Left renal cortex interstitium (tissue), 4 donors: ENCODE data around the gene PTAFR. TPM values are rescaled to one million over a fixed set of nuclear protein-coding genes. Genes with fewer than 3 reads are reported as not detected.
A peak's percentile ranks its signal among the peaks of the same experiment; 100 is the strongest.
"Not testable (repeated sequence)": the region's sequence is repeated elsewhere in the genome, so short reads cannot be mapped to it uniquely, and the experiment has no call there.

Source experiments
- DNase-seq, 4 donors: peaks; one replicate each; pipeline ENCODE4 v3.0.0-alpha.2; 2013; ENCODE audit warnings: low read depth in 4 of 4, low spot score in 2 of 4, missing footprints in 1 of 4
- polyA plus RNA-seq, 4 donors: library from polyadenylated mRNA; unstranded; fragments of 120-200 nt; gene quantifications; one replicate each; pipeline ENCODE4 v1.2.1, GENCODE V29; 2013; ENCODE audit not compliant: insufficient read length in 4 of 4

PTAFR gene
- polyA plus RNA-seq, 4 donors: 2.0 to 2.9 (median 2.4) TPM

GRCh38 chr1:28147264-28148094 lies 29.0 kb downstream of the PTAFR start:
- DNase-seq: no peak

- DNase-seq: no peak
Observed at GRCh38 chr1:28145728-28146127, 30.8 kb downstream of the PTAFR start.

- DNase-seq: no peak
Observed at GRCh38 chr1:28144203-28145135, 32.0 kb downstream of the PTAFR start.

- DNase-seq: no peak
Observed at GRCh38 chr1:28143496-28144202, 32.8 kb downstream of the PTAFR start.

- DNase-seq: no peak
Observed at GRCh38 chr1:28141685-28142084, 34.8 kb downstream of the PTAFR start.

GRCh38 chr1:28139866-28140265 lies 36.6 kb downstream of the PTAFR start:
- not testable (repeated sequence) for DNase-seq

GRCh38 chr1:28139025-28139712 lies 37.3 kb downstream of the PTAFR start:
- DNase-seq: no peak

GRCh38 chr1:28136922-28137613 lies 39.4 kb downstream of the PTAFR start:
- no peak for DNase-seq

GRCh38 chr1:28136169-28136921 lies 40.1 kb downstream of the PTAFR start:
- no peak for DNase-seq

- peak in 2 of 4 donors; percentile 6 to 25 for DNase-seq
Observed at GRCh38 chr1:28135371-28136168, 40.9 kb downstream of the PTAFR start.

GRCh38 chr1:28134651-28135207 lies 41.8 kb downstream of the PTAFR start:
- no peak for DNase-seq

- peak in 2 of 4 donors; percentile 9 to 20 for DNase-seq
Observed at GRCh38 chr1:28132171-28133167, 44.0 kb downstream of the PTAFR start.

GRCh38 chr1:28130901-28131300 lies 45.6 kb downstream of the PTAFR start:
- DNase-seq: no peak

- no peak for DNase-seq
Observed at GRCh38 chr1:28129150-28129549, 47.3 kb downstream of the PTAFR start.

GRCh38 chr1:28127617-28128257 lies 48.8 kb downstream of the PTAFR start:
- DNase-seq: no peak
